ENCODE data around the gene PRKCE. TPM values are rescaled to one million over a fixed set of nuclear protein-coding genes. Genes with fewer than 3 reads are reported as not detected.

The PRKCE gene
- total and polyA plus RNA-seq, 2 of the 8 experiments (the other 6 are each of a cell fraction or from before 2014, with no cell fraction given): 0.54 to 2.1 TPM

DNA sequence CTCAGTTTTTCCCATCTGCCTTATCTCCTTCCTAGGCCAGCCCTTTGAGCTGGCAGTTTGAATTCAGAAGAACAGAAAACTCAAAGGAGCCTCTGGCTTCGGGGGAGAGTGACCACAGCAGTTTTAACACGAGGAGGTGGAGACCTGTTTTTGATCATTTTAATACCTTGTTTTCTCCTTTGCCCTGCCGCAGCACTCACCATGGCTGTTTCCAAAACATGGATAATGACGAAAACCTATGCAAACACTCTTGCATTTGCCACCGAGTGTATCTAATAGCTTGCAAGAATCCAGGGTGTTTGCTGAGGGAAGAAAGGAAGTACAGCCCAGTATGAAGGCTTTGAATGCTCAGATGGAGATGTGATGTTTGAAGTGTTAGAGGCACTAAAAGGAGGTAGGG lies 167.1 kb downstream of the PRKCE start (continued):
- TF ChIP-seq, protein P1, sequence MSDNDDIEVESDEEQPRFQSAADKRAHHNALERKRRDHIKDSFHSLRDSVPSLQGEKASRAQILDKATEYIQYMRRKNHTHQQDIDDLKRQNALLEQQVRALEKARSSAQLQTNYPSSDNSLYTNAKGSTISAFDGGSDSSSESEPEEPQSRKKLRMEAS (IDR thresholded peaks at IDR 0.05): no peak
